PC-3 (cell line): ENCODE measurements around the gene KCNH8. TPM values are rescaled to one million over a fixed set of nuclear protein-coding genes. Genes with fewer than 3 reads are reported as not detected.

Experiments used
- ATAC-seq: fragments of 200-7000 bp; cut with Tn5 transposase; 2 replicates; pipeline ENCODE4 v1.9.1; 2020; ENCODE audit warnings: mild to moderate bottlenecking, moderate library complexity
- BruUV-seq: library from RNA; stranded (reverse); fragments of 400-500 nt; replicated peaks from 2 replicates; lab custom pipeline; 2021; lab: Mats Ljungman, UMichigan
- CTCF ChIA-PET: fragments of 300-600 bp; sonication (Branson Sonifier 250); formaldehyde crosslinking; loops from one replicate; lab custom pipeline; 2022; ENCODE audit warnings: antibody characterized with exemption; lab: Charles Lee
- POLR2A ChIA-PET: fragments of 300-600 bp; sonication (Branson Sonifier 250); formaldehyde crosslinking; loops from one replicate; lab custom pipeline; 2022; ENCODE audit warnings: antibody characterized with exemption; ENCODE audit not compliant: unreplicated experiment; lab: Charles Lee
- DNase-seq: peaks from one replicate; pipeline ENCODE4 v3.0.0-alpha.2; 2015
- H2AFZ ChIP-seq: fragments of 300-600 bp; sonication (generic); 2 replicates; pipeline ENCODE4 v1.6.0; 2016; ENCODE audit warnings: antibody characterized with exemption, low read length
- H3F3A ChIP-seq: fragments of 300-600 bp; sonication (generic); one replicate; pipeline ENCODE4 v1.6.0; 2017; ENCODE audit warnings: antibody characterized with exemption, low read length, control low read depth, mild to moderate bottlenecking; ENCODE audit not compliant: unreplicated experiment
- H3K27ac ChIP-seq: fragments of 300-600 bp; sonication (generic); 2 replicates; pipeline ENCODE4 v1.5.1; 2016; ENCODE audit warnings: mild to moderate bottlenecking, low read length
- H3K27me3 ChIP-seq: fragments of 300-600 bp; sonication (generic); 2 replicates; pipeline ENCODE4 v1.6.1; 2016; ENCODE audit warnings: low read length, mixed read lengths
- H3K36me3 ChIP-seq: fragments of 300-600 bp; sonication (generic); 2 replicates; pipeline ENCODE4 v1.6.1; 2016; ENCODE audit warnings: low read depth, mixed run types, low read length, mixed read lengths
- H3K4me1 ChIP-seq: fragments of 300-600 bp; sonication (generic); 2 replicates; pipeline ENCODE4 v1.5.1; 2016; ENCODE audit warnings: low read length; ENCODE audit not compliant: insufficient read depth
- H3K4me2 ChIP-seq: fragments of 300-600 bp; sonication (generic); 2 replicates; pipeline ENCODE4 v1.6.0; 2016; ENCODE audit warnings: low read length
- H3K4me3 ChIP-seq: fragments of 300-600 bp; sonication (generic); 2 replicates; pipeline ENCODE4 v1.5.1; 2016; ENCODE audit warnings: mild to moderate bottlenecking, low read length, mixed read lengths
- H3K79me2 ChIP-seq: fragments of 300-600 bp; sonication (generic); 2 replicates; pipeline ENCODE4 v1.6.1; 2017; ENCODE audit warnings: low read length, mixed read lengths
- H3K9ac ChIP-seq: fragments of 300-600 bp; sonication (generic); 2 replicates; pipeline ENCODE4 v1.6.0; 2016; ENCODE audit warnings: mild to moderate bottlenecking, low read length
- H3K9me2 ChIP-seq: fragments of 300-600 bp; sonication (generic); replicated peaks from 2 replicates; pipeline ENCODE4 v1.6.1; 2016; ENCODE audit warnings: mixed run types, low read length, mixed read lengths
- H3K9me3 ChIP-seq: fragments of 300-600 bp; sonication (generic); 2 replicates; pipeline ENCODE4 v1.6.1; 2016; ENCODE audit warnings: low read length, mixed read lengths
- H4K20me1 ChIP-seq: fragments of 300-600 bp; sonication (generic); 2 replicates; pipeline ENCODE4 v1.6.1; 2016; ENCODE audit warnings: low read length, mixed read lengths
- CTCF ChIP-seq: fragments of 300-600 bp; sonication (generic); conservative IDR thresholded peaks from 2 replicates; pipeline ENCODE4 v1.5.1; 2017; ENCODE audit warnings: antibody characterized with exemption, low read depth, mild to moderate bottlenecking, low read length
- EZH2 ChIP-seq: fragments of 300-600 bp; sonication (generic); IDR thresholded peaks from one replicate; pipeline ENCODE4 v1.6.1; 2017; ENCODE audit warnings: antibody characterized with exemption, mild to moderate bottlenecking, low read length; ENCODE audit not compliant: unreplicated experiment
- EZH2phosphoT487 ChIP-seq: fragments of 300-600 bp; sonication (generic); IDR thresholded peaks from 2 replicates; pipeline ENCODE4 v1.6.1; 2018; ENCODE audit warnings: mild to moderate bottlenecking, antibody characterized with exemption, low read length, borderline replicate concordance
- intact Hi-C: fragments of 100-400 bp; cut with micrococcal nuclease; formaldehyde crosslinking; loops from 2 replicates; pipeline ENCODE4 v1.9.0; 2023
- total RNA-seq: library from RNA; depleted of rRNA; stranded (reverse); fragments of >200 nt; gene quantifications from 2 replicates; pipeline ENCODE4 v1.2.3, GENCODE V29; 2014

KCNH8 gene
- total RNA-seq, 1 experiment from 2014 or later = not detected

GRCh38 chr3:19146685-19147650, 1.3 kb upstream of the KCNH8 start:
- no peaks in the 10 kb centered on the region for H4K20me1 ChIP-seq
- H2AFZ ChIP-seq = peak overlapping the region; percentile 99
- H3K27ac ChIP-seq = no peak overlapping the region
- ATAC-seq (peak; percentile 91), DNase-seq (peak; percentile 65)
- no peaks in the 10 kb centered on the region for H3K9me3 ChIP-seq
- H3K4me1 ChIP-seq = peaks cover 11% of the 10 kb centered on the region; the same call in 1 of the 2 replicates
- no peaks in the 10 kb centered on the region for H3K9me2 ChIP-seq
- ChIA-PET CTCF (interaction anchor here (0.5 to 1.0 kb wide), 3 partner anchors 11 to 720 kb away, joined by 3 read pairs; no protein-coding TSS in a partner anchor), POLR2A (no interaction called here)
- peak overlapping the region; percentile 96 for H3K4me2 ChIP-seq
- no peaks in the 10 kb centered on the region for H3F3A ChIP-seq
- H3K9ac ChIP-seq = peak overlapping the region; percentile 35
- no peaks in the 10 kb centered on the region for H3K79me2 ChIP-seq
- BruUV-seq = no TSS peak
- peak overlapping the region; percentile 83 for H3K4me3 ChIP-seq
- intact Hi-C loops = no loop called here
- H3K27me3 ChIP-seq = peaks cover 9% of the 10 kb centered on the region
- no peaks in the 10 kb centered on the region for H3K36me3 ChIP-seq
- no peak for TF ChIP-seq EZH2
- TF ChIP-seq CTCF = peak; percentile 57
- no peak for TF ChIP-seq EZH2phosphoT487

GRCh38 chr3:19148768-19149091, 420 bp downstream of the KCNH8 start:
- no peak for TF ChIP-seq EZH2
- TF ChIP-seq EZH2phosphoT487 = no peak
- no peak for TF ChIP-seq CTCF
- Histone ChIP-seq H3K27me3 (peaks cover 9% of the 10 kb centered on the region), H3K36me3 (no peaks in the 10 kb centered on the region), H3K9me3 (no peaks in the 10 kb centered on the region), H2AFZ (no peak overlapping the region), H3K27ac (no peak overlapping the region), H3K4me3 (no peak overlapping the region), H3F3A (no peaks in the 10 kb centered on the region), H3K4me1 (peaks cover 11% of the 10 kb centered on the region; the same call in 1 of the 2 replicates), H3K9me2 (no peaks in the 10 kb centered on the region), H3K9ac (no peak overlapping the region), H3K79me2 (no peaks in the 10 kb centered on the region), H3K4me2 (no peak overlapping the region), H4K20me1 (no peaks in the 10 kb centered on the region)
- POLR2A ChIA-PET = no interaction called here
- intact Hi-C loops = no loop called here
- no peak for DNase-seq
- CTCF ChIA-PET = no interaction called here
- BruUV-seq = no TSS peak
- no peak for ATAC-seq

GRCh38 chr3:19149368-19149767, 1.1 kb downstream of the KCNH8 start:
- no TSS peak for BruUV-seq
- TF ChIP-seq EZH2phosphoT487 (no peak), EZH2 (no peak), CTCF (no peak)
- ATAC-seq = no peak
- ChIA-PET POLR2A (no interaction called here), CTCF (no interaction called here)
- intact Hi-C loops = no loop called here
- no peaks in the 10 kb centered on the region for H3K36me3 ChIP-seq
- H3K4me1 ChIP-seq = peaks cover 11% of the 10 kb centered on the region; the same call in 1 of the 2 replicates
- H3K9me2 ChIP-seq = no peaks in the 10 kb centered on the region
- no peaks in the 10 kb centered on the region for H3K9me3 ChIP-seq
- H3F3A ChIP-seq = no peaks in the 10 kb centered on the region
- H3K27me3 ChIP-seq = peaks cover 9% of the 10 kb centered on the region
- no peak overlapping the region for H3K4me3 ChIP-seq
- H3K27ac ChIP-seq = no peak overlapping the region
- H3K4me2 ChIP-seq = no peak overlapping the region
- no peak overlapping the region for H3K9ac ChIP-seq
- no peak overlapping the region for H2AFZ ChIP-seq
- no peaks in the 10 kb centered on the region for H3K79me2 ChIP-seq
- no peaks in the 10 kb centered on the region for H4K20me1 ChIP-seq
- peak; percentile 28 for DNase-seq
